K562 (cell line): ENCODE results near the gene ELP1.

Experiments used
- CBX2 ChIP-seq: fragments of 200-600 bp; sonication (generic); IDR thresholded peaks from one replicate; pipeline ENCODE4 v1.6.1; 2012; ENCODE audit warnings: mild to moderate bottlenecking, low read length, inconsistent platforms; ENCODE audit not compliant: insufficient read depth, poor library complexity, severe bottlenecking
- CBX5 ChIP-seq: IDR thresholded peaks from 2 replicates; pipeline ENCODE4 v1.6.1; 2014; ENCODE audit warnings: low read depth, borderline replicate concordance
- FOXM1 ChIP-seq, 2 experiments: fragments of 450-650 bp in 1 of 2; sonication (generic) in 1 of 2; formaldehyde crosslinking in 1 of 2; IDR thresholded peaks; 2 replicates each; pipeline versions ENCODE4 v1.6.1 to v1.9.0; 2017 to 2022; ENCODE audit warnings: low read depth in 2 of 2, mild to moderate bottlenecking in 2 of 2, missing genetic modification reagents in 1 of 2, moderate library complexity in 1 of 2
- MTA3 ChIP-seq: fragments of 450-650 bp; formaldehyde crosslinking; IDR thresholded peaks from 2 replicates; pipeline ENCODE4 v1.6.1; 2017; ENCODE audit warnings: mild to moderate bottlenecking, borderline replicate concordance
- NR2F6 ChIP-seq: fragments of 450-650 bp; formaldehyde crosslinking; IDR thresholded peaks from 2 replicates; pipeline ENCODE4 v1.4.0; 2020; ENCODE audit warnings: mild to moderate bottlenecking
- POLR2A ChIP-seq: fragments of 450-650 bp; conservative IDR thresholded peaks from 2 replicates; pipeline ENCODE4 v1.6.1; 2016
- TFAP4 ChIP-seq: sonication (generic); formaldehyde crosslinking; IDR thresholded peaks from 2 replicates; pipeline ENCODE4 v1.8.0; 2022; ENCODE audit warnings: missing genetic modification reagents, mild to moderate bottlenecking, moderate library complexity, borderline replicate concordance
- ZBED1 ChIP-seq: IDR thresholded peaks from 2 replicates; pipeline ENCODE4 v1.6.1; 2014

GRCh38 chr9:108830272-108830671, 103.7 kb downstream of the ELP1 start:
- TF ChIP-seq ZBED1 = no peak
- no peak for TF ChIP-seq TFAP4
- TF ChIP-seq CBX2 = no peak
- TF ChIP-seq NR2F6 = no peak
- no peak for TF ChIP-seq FOXM1 (IDR thresholded peaks at IDR 0.05; ENCODE audit: low read depth)
- TF ChIP-seq FOXM1 (CRISPR knock-in tag; IDR thresholded peaks at IDR 0.05; ENCODE audit: low read depth) = no peak
- no peak for TF ChIP-seq POLR2A
- TF ChIP-seq MTA3 = no peak
- no peak for TF ChIP-seq CBX5
